GM10266 (cell line): Measurements from ENCODE around the gene PTPN1.

Experiments used
- DNase-seq: peaks from one replicate; pipeline ENCODE4 v3.0.0; 2012; ENCODE audit errors: extremely low spot score
- TF ChIP-seq, protein P1 (sequence below): IDR thresholded peaks from 2 replicates; pipeline ENCODE4 v1.5.1; 2012; ENCODE audit warnings: mild to moderate bottlenecking, low read depth; ENCODE audit not compliant: control insufficient read depth, insufficient read depth; ENCODE audit errors: missing control alignments

The PTPN1 gene

DNA sequence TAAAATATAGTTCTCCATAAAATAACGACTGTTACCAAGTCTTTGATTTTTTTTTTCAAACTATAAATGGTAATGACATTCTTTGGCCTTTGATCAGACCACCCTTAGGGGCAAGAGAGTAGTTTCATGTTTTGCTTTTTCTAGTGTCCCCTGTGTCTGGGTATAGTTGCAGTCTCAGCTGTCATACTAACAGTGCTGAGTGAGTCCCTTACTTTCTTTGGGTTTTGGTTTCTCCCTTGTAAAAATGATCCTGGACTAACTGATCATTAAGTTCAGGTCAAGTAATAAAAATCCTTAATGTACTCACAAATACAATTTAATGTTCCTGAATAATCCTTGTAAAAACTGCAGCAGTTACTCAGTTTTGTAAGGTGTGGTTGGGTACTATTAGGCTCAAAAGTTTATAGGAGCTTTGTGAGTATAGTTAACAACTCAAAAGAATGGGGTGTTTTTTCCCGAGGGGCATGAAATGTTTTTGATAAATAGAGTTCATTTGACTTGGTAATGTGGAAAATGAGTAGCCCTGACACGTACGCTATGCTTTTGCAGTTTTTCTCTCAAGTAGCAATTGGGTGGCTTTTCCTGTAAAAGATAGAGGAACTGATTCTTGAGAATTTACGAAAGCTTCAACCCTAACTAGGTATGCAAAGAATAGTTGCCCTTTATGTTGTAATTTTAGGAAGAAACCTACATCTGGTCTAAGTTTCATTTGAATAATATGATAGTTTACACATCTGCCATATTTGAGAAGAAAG lies 6.2 kb downstream of the PTPN1 start:
- TF ChIP-seq, protein P1, sequence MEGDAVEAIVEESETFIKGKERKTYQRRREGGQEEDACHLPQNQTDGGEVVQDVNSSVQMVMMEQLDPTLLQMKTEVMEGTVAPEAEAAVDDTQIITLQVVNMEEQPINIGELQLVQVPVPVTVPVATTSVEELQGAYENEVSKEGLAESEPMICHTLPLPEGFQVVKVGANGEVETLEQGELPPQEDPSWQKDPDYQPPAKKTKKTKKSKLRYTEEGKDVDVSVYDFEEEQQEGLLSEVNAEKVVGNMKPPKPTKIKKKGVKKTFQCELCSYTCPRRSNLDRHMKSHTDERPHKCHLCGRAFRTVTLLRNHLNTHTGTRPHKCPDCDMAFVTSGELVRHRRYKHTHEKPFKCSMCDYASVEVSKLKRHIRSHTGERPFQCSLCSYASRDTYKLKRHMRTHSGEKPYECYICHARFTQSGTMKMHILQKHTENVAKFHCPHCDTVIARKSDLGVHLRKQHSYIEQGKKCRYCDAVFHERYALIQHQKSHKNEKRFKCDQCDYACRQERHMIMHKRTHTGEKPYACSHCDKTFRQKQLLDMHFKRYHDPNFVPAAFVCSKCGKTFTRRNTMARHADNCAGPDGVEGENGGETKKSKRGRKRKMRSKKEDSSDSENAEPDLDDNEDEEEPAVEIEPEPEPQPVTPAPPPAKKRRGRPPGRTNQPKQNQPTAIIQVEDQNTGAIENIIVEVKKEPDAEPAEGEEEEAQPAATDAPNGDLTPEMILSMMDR: no peak
- no peak for DNase-seq

DNA sequence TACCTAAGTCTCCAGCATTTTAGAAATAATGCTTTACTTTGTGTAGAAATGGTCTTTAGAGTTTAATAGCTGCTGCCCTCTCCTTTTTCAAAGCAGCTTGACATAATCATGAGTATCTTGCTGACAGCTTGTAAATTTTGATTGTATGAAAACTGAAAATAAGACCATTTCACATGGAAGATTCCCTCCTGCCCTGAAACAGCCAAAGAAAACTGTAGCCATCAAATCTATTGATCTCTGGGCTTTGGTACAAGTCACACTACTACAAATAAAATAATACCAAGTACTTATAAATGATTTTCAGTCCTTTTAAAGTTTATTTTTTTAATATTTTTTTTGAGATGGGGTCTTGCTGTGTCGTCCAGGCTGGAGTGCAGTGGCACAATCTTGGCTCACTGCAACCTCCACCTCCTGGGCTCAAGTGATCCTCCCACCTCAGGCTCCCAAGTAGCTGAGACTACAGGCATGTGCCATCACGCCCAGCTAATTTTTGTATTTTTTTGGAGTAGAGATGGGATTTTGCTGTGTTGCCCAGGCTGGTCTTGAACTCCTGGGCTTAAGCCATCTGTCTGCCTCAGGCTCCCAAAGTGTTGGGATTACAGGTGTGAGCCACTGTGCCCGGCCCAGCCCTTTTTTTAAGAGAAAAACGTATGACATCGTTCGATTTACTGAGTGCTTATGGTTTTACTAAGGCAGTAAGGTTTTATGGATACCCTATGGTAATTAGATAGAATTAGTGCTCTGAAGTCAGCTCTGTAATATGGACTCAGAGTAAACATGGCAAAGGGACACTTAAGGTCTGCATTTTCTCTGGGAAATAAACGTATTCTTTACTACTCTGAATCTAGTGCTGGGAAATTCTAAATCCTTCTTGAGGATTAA lies 7.0 kb downstream of the PTPN1 start:
- TF ChIP-seq, protein P1: no peak
- DNase-seq: no peak

DNA sequence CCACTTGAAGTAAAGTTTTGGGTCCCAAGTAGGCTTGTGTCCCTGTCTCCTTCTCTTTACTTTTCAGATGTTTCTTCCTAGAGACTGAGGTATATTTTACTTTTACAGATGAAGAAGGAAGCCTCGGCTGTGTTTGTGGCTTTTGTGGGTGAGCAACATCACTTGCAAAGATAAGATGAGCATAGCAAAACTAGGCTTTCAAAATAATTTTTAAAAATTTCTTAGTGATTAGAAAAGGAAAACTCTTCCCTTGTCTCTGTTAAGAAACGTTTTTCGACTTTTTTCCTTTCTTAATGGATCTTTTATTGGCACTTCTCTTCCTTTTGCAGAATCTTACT lies 7.6 kb downstream of the PTPN1 start:
- no peak for DNase-seq
- TF ChIP-seq, protein P1: no peak

DNA sequence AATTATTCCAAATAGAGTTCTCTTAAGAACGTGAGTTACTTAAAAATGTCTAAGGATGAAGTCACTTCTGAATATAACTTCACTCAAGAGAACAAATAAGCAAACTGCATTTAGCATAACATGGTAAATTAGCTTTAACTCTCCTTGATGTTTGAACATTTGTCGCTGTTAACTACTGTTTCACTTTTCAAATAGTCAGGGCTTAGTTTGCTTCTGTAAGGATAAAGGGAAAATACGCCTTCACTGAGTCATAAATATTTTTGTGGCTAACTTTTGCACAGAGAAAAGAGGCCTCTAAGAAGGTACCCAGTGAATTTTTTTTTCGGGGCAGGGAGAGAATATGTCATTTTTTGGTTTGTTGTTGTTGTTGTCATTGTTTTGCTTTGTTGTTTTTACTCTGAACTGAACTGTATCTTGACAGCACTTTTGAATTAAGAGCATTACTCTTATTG lies 8.1 kb downstream of the PTPN1 start:
- DNase-seq: no peak
- TF ChIP-seq, protein P1: no peak

DNA sequence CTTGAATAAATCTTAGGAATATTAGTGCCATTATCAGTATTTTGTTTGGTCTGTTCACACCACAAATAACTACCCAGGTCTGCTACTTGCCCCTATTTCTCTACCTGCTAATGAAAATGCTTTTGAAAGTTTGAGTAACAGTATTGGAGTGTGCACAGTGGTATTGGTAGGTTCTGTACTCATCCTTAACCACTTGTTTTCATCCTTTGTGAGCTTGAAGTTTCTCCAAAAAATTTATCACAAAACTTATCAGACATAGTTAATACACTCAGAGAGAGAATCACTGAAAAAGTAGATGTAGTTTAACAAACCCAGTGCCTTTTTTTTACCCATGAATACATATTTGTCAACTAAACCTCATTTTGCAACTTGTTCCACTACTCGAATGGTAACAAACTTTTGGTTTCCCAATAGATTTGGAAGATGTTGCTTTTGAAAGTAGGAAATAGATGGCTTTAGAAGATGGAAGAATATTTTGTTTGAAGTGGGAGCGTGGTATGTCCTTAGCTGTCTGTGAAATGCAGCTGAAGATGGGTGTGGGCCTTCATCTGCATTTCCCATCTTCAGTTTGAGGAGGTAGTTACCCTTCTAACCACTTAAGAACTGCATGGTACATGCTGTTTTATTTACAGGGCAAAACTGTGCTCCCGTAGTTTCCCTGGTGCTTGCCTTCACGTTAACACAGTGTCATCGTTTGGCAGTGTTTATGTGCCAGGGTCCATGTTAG lies 9.0 kb downstream of the PTPN1 start:
- no peak for DNase-seq
- TF ChIP-seq, protein P1: no peak

DNA sequence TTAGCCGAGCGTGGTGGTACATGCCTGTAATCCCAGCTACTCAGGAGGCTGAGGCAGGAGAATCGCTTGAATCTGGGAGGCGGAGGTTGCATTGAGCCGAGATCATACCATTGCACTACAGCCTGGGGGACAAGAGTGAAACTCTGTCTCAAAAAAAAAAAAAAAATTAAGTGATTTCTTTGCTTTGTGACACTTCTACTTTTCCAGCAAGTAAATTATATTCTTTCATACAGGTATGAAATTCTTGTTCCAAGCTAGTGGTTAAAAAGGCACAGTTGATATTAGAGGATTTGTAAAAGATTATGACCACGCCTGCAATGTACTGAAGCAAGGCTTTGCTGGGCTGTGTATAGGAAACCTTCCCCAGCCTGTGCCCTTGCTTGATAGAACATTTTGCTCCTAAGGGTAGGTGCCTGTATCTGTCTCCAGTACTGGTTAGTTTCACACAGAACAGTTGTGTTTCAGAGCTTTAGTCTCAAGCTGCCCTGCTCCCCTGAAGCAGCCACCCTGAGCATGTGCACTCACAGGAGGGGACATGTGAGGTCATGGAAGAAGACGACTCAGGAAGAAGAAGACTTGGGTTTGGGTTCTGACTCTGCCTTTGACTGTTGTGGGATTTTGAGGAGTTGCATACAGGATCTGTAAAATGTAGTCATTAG lies 10.2 kb downstream of the PTPN1 start:
- no peak for DNase-seq
- TF ChIP-seq, protein P1: no peak
